Gastrocnemius medialis (tissue), 4 donors: ENCODE measurements around the gene SPOPL. TPM values are rescaled to one million over a fixed set of nuclear protein-coding genes. Genes with fewer than 3 reads are reported as not detected.

ENCODE experiments used
- ATAC-seq, 2 donors: fragments of 150-250 bp; one replicate each; pipeline ENCODE4 v1.9.1; 2016
- DNase-seq, 2 donors: peaks; one replicate each; pipeline ENCODE4 v3.0.0-alpha.2; 2019
- H3K27ac ChIP-seq, 4 donors: fragments of 200-600 bp; sonication (generic); 1 replicate in 1 of 4; 2 replicates in 3 of 4; pipeline ENCODE4 v1.5.1; 2016 to 2018; ENCODE audit warnings: mild to moderate bottlenecking in 2 of 4, moderate library complexity in 1 of 4
- H3K27me3 ChIP-seq, 3 donors: fragments of 200-600 bp; sonication (generic) in 2 of 3; 1 replicate in 1 of 3; 2 replicates in 2 of 3; pipeline versions ENCODE4 v1.5.1 to v1.6.0; 2016 to 2019; ENCODE audit warnings: mild to moderate bottlenecking in 1 of 3, moderate library complexity in 1 of 3
- H3K36me3 ChIP-seq, 2 donors: fragments of 200-600 bp; sonication (generic) in 1 of 2; one replicate each; pipeline ENCODE4 v1.5.1; 2017 to 2018
- H3K4me1 ChIP-seq, 2 donors: fragments of 200-600 bp; sonication (generic) in 1 of 2; one replicate each; pipeline ENCODE4 v1.5.1; 2016 to 2017; ENCODE audit warnings: mild to moderate bottlenecking in 2 of 2
- H3K4me3 ChIP-seq, 4 donors: fragments of 200-600 bp; sonication (generic) in 3 of 4; 1 replicate in 1 of 4; 2 replicates in 3 of 4; pipeline ENCODE4 v1.5.1; 2016 to 2019; ENCODE audit warnings: mild to moderate bottlenecking in 2 of 4
- H3K9me3 ChIP-seq, 3 donors: fragments of 200-600 bp; sonication (generic) in 2 of 3; 1 replicate in 1 of 3; 2 replicates in 2 of 3; pipeline ENCODE4 v1.5.1; 2016 to 2019
- CTCF ChIP-seq, 5 experiments: fragments of 450-650 bp in 3 of 5; fragments of 200-600 bp in 2 of 5; sonication (generic) in 2 of 5; IDR thresholded peaks in 4 of 5; conservative IDR thresholded peaks in 1 of 5; 1 replicate in 4 of 5; 2 replicates in 1 of 5; pipeline ENCODE4 v1.5.1; 2016 to 2019; ENCODE audit warnings: antibody characterized with exemption in 5 of 5, mild to moderate bottlenecking in 3 of 5, moderate library complexity in 3 of 5
- POLR2A ChIP-seq, 2 donors: fragments of 450-650 bp; IDR thresholded peaks; one replicate each; pipeline ENCODE4 v1.6.1; 2017; ENCODE audit warnings: antibody characterized with exemption in 2 of 2, mild to moderate bottlenecking in 2 of 2, moderate library complexity in 2 of 2
- in situ Hi-C, 4 donors: fragments of 200-750 bp; cut with MboI; loops; one replicate each; pipeline versions ENCODE4 v1.15.0 to v1.8.0; 2017; ENCODE audit warnings: low sequenced_read_pairs in 4 of 4
- intact Hi-C: fragments of 100-400 bp; cut with DNase I; formaldehyde crosslinking; loops from one replicate; pipeline ENCODE4 v1.15.1; 2023; ENCODE audit warnings: low total_unique reads
- total RNA-seq, 4 donors: library from RNA; depleted of rRNA; stranded (reverse); fragments of >200 nt; gene quantifications; one replicate each; pipeline versions ENCODE4 v1.1.0 to v1.2.3, GENCODE V29; 2016

Gene SPOPL
- total RNA-seq, 4 donors from 2014 or later: 11.2 to 17.7 (median 12.5) TPM

GRCh38 chr2:138609446-138609845 is 107.9 kb downstream of the SPOPL start:
- no peaks in the 10 kb centered on the region for H3K36me3 ChIP-seq
- no peak for TF ChIP-seq POLR2A (IDR thresholded peaks at IDR 0.05)
- TF ChIP-seq CTCF (IDR thresholded peaks at IDR 0.05 in 4 of 5, conservative IDR thresholded peaks at IDR 0.05 in 1 of 5): no peak
- no peak overlapping the region for H3K4me3 ChIP-seq
- in situ Hi-C loops (no loop called here), intact Hi-C loops (no loop called here)
- H3K27ac ChIP-seq: no peak overlapping the region
- ATAC-seq: no peak
- no peak for DNase-seq
- H3K9me3 ChIP-seq: no peaks in the 10 kb centered on the region
- H3K4me1 ChIP-seq: no peaks in the 10 kb centered on the region
- no peaks in the 10 kb centered on the region for H3K27me3 ChIP-seq

GRCh38 chr2:138610201-138610953 is 108.8 kb downstream of the SPOPL start:
- TF ChIP-seq CTCF (IDR thresholded peaks at IDR 0.05 in 4 of 5, conservative IDR thresholded peaks at IDR 0.05 in 1 of 5) (no peak), POLR2A (IDR thresholded peaks at IDR 0.05) (no peak)
- Histone ChIP-seq H3K36me3 (no peaks in the 10 kb centered on the region), H3K9me3 (no peaks in the 10 kb centered on the region), H3K4me3 (no peak overlapping the region), H3K27ac (no peak overlapping the region), H3K27me3 (no peaks in the 10 kb centered on the region), H3K4me1 (no peaks in the 10 kb centered on the region)
- in situ Hi-C loops: no loop called here
- DNase-seq: no peak
- no peak for ATAC-seq
- intact Hi-C loops: no loop called here

DNA sequence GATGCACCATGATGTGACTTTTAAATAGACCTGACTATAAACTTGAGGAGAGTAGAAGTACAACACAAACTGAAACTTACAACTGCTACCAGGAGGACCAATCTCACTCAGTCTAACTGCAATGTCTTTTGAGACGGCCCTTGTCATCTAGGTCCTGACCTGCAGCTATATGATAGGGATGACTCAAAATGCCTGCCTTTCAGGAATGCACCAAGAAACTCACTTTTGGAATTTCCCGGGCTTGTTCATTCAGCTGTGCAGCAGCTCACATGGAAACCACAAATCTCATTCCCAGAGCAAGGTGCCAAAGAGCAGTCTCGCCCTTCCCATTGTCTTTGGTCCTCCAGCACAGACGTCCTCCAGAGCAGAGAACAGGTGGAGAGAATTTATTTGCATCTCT is 113.7 kb downstream of the SPOPL start:
- H3K36me3 ChIP-seq: no peaks in the 10 kb centered on the region
- in situ Hi-C loops (no loop called here), intact Hi-C loops (no loop called here)
- H3K27me3 ChIP-seq: no peaks in the 10 kb centered on the region
- ATAC-seq (no peak), DNase-seq (no peak)
- no peak overlapping the region for H3K27ac ChIP-seq
- no peaks in the 10 kb centered on the region for H3K4me1 ChIP-seq
- TF ChIP-seq POLR2A (IDR thresholded peaks at IDR 0.05): no peak
- TF ChIP-seq CTCF (IDR thresholded peaks at IDR 0.05 in 4 of 5, conservative IDR thresholded peaks at IDR 0.05 in 1 of 5): no peak
- H3K9me3 ChIP-seq: no peaks in the 10 kb centered on the region
- no peak overlapping the region for H3K4me3 ChIP-seq

GRCh38 chr2:138617026-138617425 is 115.5 kb downstream of the SPOPL start:
- DNase-seq: no peak
- in situ Hi-C loops (no loop called here), intact Hi-C loops (no loop called here)
- Histone ChIP-seq H3K27me3 (no peaks in the 10 kb centered on the region), H3K27ac (no peak overlapping the region), H3K9me3 (no peaks in the 10 kb centered on the region), H3K4me1 (no peaks in the 10 kb centered on the region), H3K36me3 (no peaks in the 10 kb centered on the region), H3K4me3 (no peak overlapping the region)
- no peak for ATAC-seq
- TF ChIP-seq CTCF (IDR thresholded peaks at IDR 0.05 in 4 of 5, conservative IDR thresholded peaks at IDR 0.05 in 1 of 5): no peak
- no peak for TF ChIP-seq POLR2A (IDR thresholded peaks at IDR 0.05)

GRCh38 chr2:138618971-138619370 is 117.4 kb downstream of the SPOPL start:
- in situ Hi-C loops (no loop called here), intact Hi-C loops (no loop called here)
- no peak for TF ChIP-seq POLR2A (IDR thresholded peaks at IDR 0.05)
- no peak for TF ChIP-seq CTCF (IDR thresholded peaks at IDR 0.05 in 4 of 5, conservative IDR thresholded peaks at IDR 0.05 in 1 of 5)
- Histone ChIP-seq H3K36me3 (no peaks in the 10 kb centered on the region), H3K27ac (no peak overlapping the region), H3K9me3 (no peaks in the 10 kb centered on the region), H3K4me1 (no peaks in the 10 kb centered on the region), H3K4me3 (no peak overlapping the region), H3K27me3 (no peaks in the 10 kb centered on the region)
- DNase-seq (no peak), ATAC-seq (no peak)
